ENCODE measurements around the gene VWA8.

VWA8 gene

GRCh38 chr13:41641961-41642360 lies 318.9 kb downstream of the VWA8 start (continued):
- TF ChIP-seq PRDM2 (tag by site-specific recombination; IDR thresholded peaks at IDR 0.05; ENCODE audit: borderline replicate concordance) (no peak), ZNF350 (tag by site-specific recombination; IDR thresholded peaks at IDR 0.05) (no peak), OSR2 (tag by site-specific recombination; IDR thresholded peaks at IDR 0.05) (no peak), FEZF1 (tag by site-specific recombination; IDR thresholded peaks at IDR 0.05) (no peak), ZNF830 (tag by site-specific recombination; IDR thresholded peaks at IDR 0.05; ENCODE audit: low read depth) (no peak), RBAK (tag by site-specific recombination; IDR thresholded peaks at IDR 0.05) (no peak), SETDB1 (IDR thresholded peaks at IDR 0.05; ENCODE audit: insufficient read length, low read length) (no peak), KLF16 (tag by site-specific recombination; IDR thresholded peaks at IDR 0.05) (no peak)

DNA sequence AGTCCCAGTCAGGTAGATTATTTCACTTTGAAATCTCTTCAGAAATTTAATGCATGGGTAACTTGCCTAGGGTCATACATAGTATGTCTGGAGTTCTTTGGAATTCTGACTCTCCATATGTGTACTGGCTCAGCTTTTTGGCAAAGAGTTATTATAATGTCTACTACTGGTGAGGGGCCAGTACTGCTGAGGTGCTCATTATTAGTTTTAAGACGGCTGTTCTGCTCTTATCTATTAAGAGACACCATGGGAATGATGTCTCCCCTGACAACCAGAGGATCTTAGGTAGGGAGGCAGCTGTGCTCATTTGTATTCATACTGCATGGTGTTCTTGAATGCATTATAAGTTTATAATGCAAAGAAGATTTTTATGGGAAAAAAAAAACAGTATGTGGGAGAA lies 319.5 kb downstream of the VWA8 start:
- CTCF ChIA-PET, result no interaction called here
- H3K9me3 ChIP-seq (ENCODE audit: control insufficient read depth, insufficient read depth, low read depth, low read length), result no peaks in the 10 kb centered on the region
- H3K4me3 ChIP-seq (ENCODE audit: low read depth, low read length), result no peak overlapping the region
- TF ChIP-seq ZSCAN23 (tag by site-specific recombination; IDR thresholded peaks at IDR 0.05), result no peak
- TF ChIP-seq ZBTB44 (tag by site-specific recombination; IDR thresholded peaks at IDR 0.05), result peak; percentile 16; the same call in 1 of the 2 replicates
- no peak for TF ChIP-seq ZFP37 (tag by site-specific recombination; IDR thresholded peaks at IDR 0.05)
- no peak for TF ChIP-seq ZNF274 (IDR thresholded peaks at IDR 0.05; ENCODE audit: low read length)
- no peak for TF ChIP-seq ZNF274 (tag by site-specific recombination; IDR thresholded peaks at IDR 0.05; ENCODE audit: borderline replicate concordance)
- no peaks in the 10 kb centered on the region for H3K36me3 ChIP-seq (ENCODE audit: control insufficient read depth in 2 of 2, insufficient read depth in 1 of 2, low read length in 2 of 2)
- no peak overlapping the region for H3K27ac ChIP-seq (ENCODE audit: extremely low read depth, low read depth, low read length)
- POLR2A ChIA-PET, result no interaction called here
- peaks cover 11% of the 10 kb centered on the region for H3K4me1 ChIP-seq (ENCODE audit: control insufficient read depth, insufficient read depth, low read length)

- H3K4me3 ChIP-seq (ENCODE audit: low read depth, low read length), result no peak overlapping the region
- H3K9me3 ChIP-seq (ENCODE audit: control insufficient read depth, insufficient read depth, low read depth, low read length), result no peaks in the 10 kb centered on the region
- ChIA-PET POLR2A (no interaction called here), CTCF (interaction anchor here (0.6 kb wide), 1 partner anchor 11 kb away, joined by 3 read pairs; no protein-coding TSS in a partner anchor)
- peaks cover 11% of the 10 kb centered on the region for H3K4me1 ChIP-seq (ENCODE audit: control insufficient read depth, insufficient read depth, low read length)
- no peak overlapping the region for H3K27ac ChIP-seq (ENCODE audit: extremely low read depth, low read depth, low read length)
- H3K36me3 ChIP-seq (ENCODE audit: control insufficient read depth in 2 of 2, insufficient read depth in 1 of 2, low read length in 2 of 2), result no peaks in the 10 kb centered on the region
- TF ChIP-seq ZNF548 (tag by site-specific recombination; IDR thresholded peaks at IDR 0.05), result no peak
- TF ChIP-seq ZNF843 (tag by site-specific recombination; IDR thresholded peaks at IDR 0.05), result peak; percentile 58; the same call in 1 of the 2 replicates
- peak; percentile 66; the same call in 1 of the 2 replicates for TF ChIP-seq BCL11B (tag by site-specific recombination; IDR thresholded peaks at IDR 0.05; ENCODE audit: low read depth)
- 0 out of 2 replicates have a peak, but pooled peaks have one; percentile 5 for TF ChIP-seq ZBTB44 (tag by site-specific recombination; IDR thresholded peaks at IDR 0.05)
- no peak for TF ChIP-seq ZNF354C (tag by site-specific recombination; IDR thresholded peaks at IDR 0.05; ENCODE audit: borderline replicate concordance, low read depth)
- TF ChIP-seq, protein P1, sequence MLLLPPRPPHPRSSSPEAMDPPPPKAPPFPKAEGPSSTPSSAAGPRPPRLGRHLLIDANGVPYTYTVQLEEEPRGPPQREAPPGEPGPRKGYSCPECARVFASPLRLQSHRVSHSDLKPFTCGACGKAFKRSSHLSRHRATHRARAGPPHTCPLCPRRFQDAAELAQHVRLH (tag by site-specific recombination; IDR thresholded peaks at IDR 0.05), result peak; percentile 61; the same call in 1 of the 2 replicates
- no peak for TF ChIP-seq HOXD13 (CRISPR knock-in tag; IDR thresholded peaks at IDR 0.05; ENCODE audit: borderline replicate concordance)
- TF ChIP-seq ZBTB1 (tag by site-specific recombination; IDR thresholded peaks at IDR 0.05), result no peak
- peak; percentile 83 for TF ChIP-seq ZNF423 (tag by site-specific recombination; IDR thresholded peaks at IDR 0.05)
- no peak for TF ChIP-seq ZNF10 (tag by site-specific recombination; IDR thresholded peaks at IDR 0.05)
Measured at GRCh38 chr13:41639955-41640780, 320.7 kb downstream of the VWA8 start.
